Measurements from ENCODE around the gene CALM3. TPM values are rescaled to one million over a fixed set of nuclear protein-coding genes. Genes with fewer than 3 reads are reported as not detected.
"Not testable (repeated sequence)": the region's sequence is repeated elsewhere in the genome, so short reads cannot be mapped to it uniquely, and the experiment has no call there.

The CALM3 gene
- 121 TPM for total RNA-seq
- 309 TPM for polyA plus RNA-seq

GRCh38 chr19:46601318-46602224 is at the start of gene CALM3:
Gene CALM3 (plus strand): TSS chr19:46601330. CDS start chr19:46601435, 105 bp downstream.
- no peak for DNase-seq (ENCODE audit: extremely low spot score)
- Histone ChIP-seq H3K27ac (ENCODE audit: low read depth) (peak within 1 kb of the TSS; percentile 92), H3K4me1 (ENCODE audit: insufficient read depth) (no peaks in the 10 kb centered on the region), H3K36me3 (ENCODE audit: insufficient read depth) (no peaks in the 10 kb centered on the region), H3K4me3 (ENCODE audit: low read depth, low read length) (peak within 1 kb of the TSS; percentile 87)
- WGBS: under 1% methylated on average over 51 of the region's 51 CpGs

- H3K4me3 ChIP-seq (ENCODE audit: low read depth, low read length): no peak overlapping the region
- H3K4me1 ChIP-seq (ENCODE audit: insufficient read depth): no peaks in the 10 kb centered on the region
- H3K27ac ChIP-seq (ENCODE audit: low read depth): no peak overlapping the region
- 91% methylated on average over 1 of the region's 1 CpG for WGBS
- DNase-seq (ENCODE audit: extremely low spot score): no peak
- H3K36me3 ChIP-seq (ENCODE audit: insufficient read depth): peaks cover 2% of the 10 kb centered on the region
Observed at GRCh38 chr19:46552891-46553290, 48.2 kb upstream of the CALM3 start.

GRCh38 chr19:46554161-46554560 is 47.0 kb upstream of the CALM3 start:
- Histone ChIP-seq H3K36me3 (ENCODE audit: insufficient read depth) (peaks cover 2% of the 10 kb centered on the region), H3K27ac (ENCODE audit: low read depth) (no peak overlapping the region), H3K4me3 (ENCODE audit: low read depth, low read length) (no peak overlapping the region), H3K4me1 (ENCODE audit: insufficient read depth) (no peaks in the 10 kb centered on the region)
- WGBS: 96% methylated on average over 1 of the region's 1 CpG
- no peak for DNase-seq (ENCODE audit: extremely low spot score)

GRCh38 chr19:46555628-46556280 is 45.4 kb upstream of the CALM3 start:
- no peak overlapping the region for H3K27ac ChIP-seq (ENCODE audit: low read depth)
- peaks cover 2% of the 10 kb centered on the region for H3K36me3 ChIP-seq (ENCODE audit: insufficient read depth)
- DNase-seq (ENCODE audit: extremely low spot score): no peak
- H3K4me1 ChIP-seq (ENCODE audit: insufficient read depth): no peaks in the 10 kb centered on the region
- no peak overlapping the region for H3K4me3 ChIP-seq (ENCODE audit: low read depth, low read length)
- WGBS: 45% methylated on average over 2 of the region's 2 CpGs

- not testable (repeated sequence) for DNase-seq (ENCODE audit: extremely low spot score); H3K27ac ChIP-seq (ENCODE audit: low read depth); H3K4me3 ChIP-seq (ENCODE audit: low read depth, low read length); H3K36me3 ChIP-seq (ENCODE audit: insufficient read depth); H3K4me1 ChIP-seq (ENCODE audit: insufficient read depth)
- 83% methylated on average over 5 of the region's 5 CpGs for WGBS
Observed at GRCh38 chr19:46556471-46556870, 44.7 kb upstream of the CALM3 start.

- Histone ChIP-seq H3K27ac (ENCODE audit: low read depth) (no peak overlapping the region), H3K4me1 (ENCODE audit: insufficient read depth) (no peaks in the 10 kb centered on the region), H3K36me3 (ENCODE audit: insufficient read depth) (peaks cover 1% of the 10 kb centered on the region), H3K4me3 (ENCODE audit: low read depth, low read length) (no peak overlapping the region)
- WGBS: 94% methylated on average over 9 of the region's 9 CpGs
- no peak for DNase-seq (ENCODE audit: extremely low spot score)
Observed at GRCh38 chr19:46559203-46559602, 41.9 kb upstream of the CALM3 start.

GRCh38 chr19:46559675-46560074 is 41.5 kb upstream of the CALM3 start:
- H3K4me1 ChIP-seq (ENCODE audit: insufficient read depth); DNase-seq (ENCODE audit: extremely low spot score); H3K4me3 ChIP-seq (ENCODE audit: low read depth, low read length); H3K36me3 ChIP-seq (ENCODE audit: insufficient read depth); H3K27ac ChIP-seq (ENCODE audit: low read depth): not testable (repeated sequence)
- WGBS: 92% methylated on average over 8 of the region's 8 CpGs

- DNase-seq (ENCODE audit: extremely low spot score): no peak
- no peak overlapping the region for H3K27ac ChIP-seq (ENCODE audit: low read depth)
- H3K4me1 ChIP-seq (ENCODE audit: insufficient read depth): no peaks in the 10 kb centered on the region
- no peaks in the 10 kb centered on the region for H3K36me3 ChIP-seq (ENCODE audit: insufficient read depth)
- no peak overlapping the region for H3K4me3 ChIP-seq (ENCODE audit: low read depth, low read length)
Observed at GRCh38 chr19:46564701-46565100, 36.4 kb upstream of the CALM3 start.

GRCh38 chr19:46571495-46571894 is 29.6 kb upstream of the CALM3 start:
- H3K4me1 ChIP-seq (ENCODE audit: insufficient read depth): no peaks in the 10 kb centered on the region
- H3K4me3 ChIP-seq (ENCODE audit: low read depth, low read length): no peak overlapping the region
- DNase-seq (ENCODE audit: extremely low spot score): no peak
- 57% methylated on average over 5 of the region's 5 CpGs for WGBS
- no peak overlapping the region for H3K27ac ChIP-seq (ENCODE audit: low read depth)
- H3K36me3 ChIP-seq (ENCODE audit: insufficient read depth): no peaks in the 10 kb centered on the region

GRCh38 chr19:46573679-46574498 is 27.2 kb upstream of the CALM3 start:
- Histone ChIP-seq H3K36me3 (ENCODE audit: insufficient read depth) (no peaks in the 10 kb centered on the region), H3K27ac (ENCODE audit: low read depth) (no peak overlapping the region), H3K4me1 (ENCODE audit: insufficient read depth) (no peaks in the 10 kb centered on the region), H3K4me3 (ENCODE audit: low read depth, low read length) (no peak overlapping the region)
- no peak for DNase-seq (ENCODE audit: extremely low spot score)
- 77% methylated on average over 8 of the region's 8 CpGs for WGBS

GRCh38 chr19:46574533-46574932 is 26.6 kb upstream of the CALM3 start:
- 41% methylated on average over 11 of the region's 11 CpGs for WGBS
- no peak overlapping the region for H3K27ac ChIP-seq (ENCODE audit: low read depth)
- DNase-seq (ENCODE audit: extremely low spot score): no peak
- H3K36me3 ChIP-seq (ENCODE audit: insufficient read depth): no peaks in the 10 kb centered on the region
- no peak overlapping the region for H3K4me3 ChIP-seq (ENCODE audit: low read depth, low read length)
- H3K4me1 ChIP-seq (ENCODE audit: insufficient read depth): no peaks in the 10 kb centered on the region

GRCh38 chr19:46578450-46578849 is 22.7 kb upstream of the CALM3 start:
- Histone ChIP-seq H3K27ac (ENCODE audit: low read depth) (no peak overlapping the region), H3K36me3 (ENCODE audit: insufficient read depth) (no peaks in the 10 kb centered on the region), H3K4me3 (ENCODE audit: low read depth, low read length) (no peak overlapping the region), H3K4me1 (ENCODE audit: insufficient read depth) (no peaks in the 10 kb centered on the region)
- WGBS: 99% methylated on average over 4 of the region's 4 CpGs
- DNase-seq (ENCODE audit: extremely low spot score): no peak

- WGBS: 43% methylated on average over 8 of the region's 8 CpGs
- Histone ChIP-seq H3K4me3 (ENCODE audit: low read depth, low read length) (no peak overlapping the region), H3K4me1 (ENCODE audit: insufficient read depth) (no peaks in the 10 kb centered on the region), H3K27ac (ENCODE audit: low read depth) (no peak overlapping the region), H3K36me3 (ENCODE audit: insufficient read depth) (no peaks in the 10 kb centered on the region)
- DNase-seq (ENCODE audit: extremely low spot score): no peak
Observed at GRCh38 chr19:46579361-46579879, 21.7 kb upstream of the CALM3 start.
